Measurements from ENCODE around the gene STMND1. TPM values are rescaled to one million over a fixed set of nuclear protein-coding genes. Genes with fewer than 3 reads are reported as not detected.

The STMND1 gene
- total and polyA plus RNA-seq, 10 donors = not detected

DNA sequence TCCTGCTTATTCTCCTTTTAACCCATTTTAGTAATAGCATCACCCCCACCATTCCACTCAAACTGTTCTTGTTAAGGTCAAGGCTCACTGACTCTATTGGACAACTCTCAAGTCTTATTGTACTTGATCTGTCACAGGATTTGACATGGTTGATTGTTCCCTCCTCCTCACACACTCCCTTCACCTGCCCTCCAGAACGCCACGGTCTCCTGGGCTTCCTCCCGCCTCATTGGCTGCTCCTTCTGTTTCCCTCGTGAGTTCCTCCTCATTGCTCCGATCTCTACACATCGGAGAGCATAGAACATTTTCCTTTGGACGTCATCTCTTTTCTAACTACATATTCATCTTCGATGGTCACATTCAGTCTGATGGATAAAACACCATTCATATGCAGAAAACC, 55.1 kb downstream of the STMND1 start:
- H3K36me3 ChIP-seq = no peaks in the 10 kb centered on the region
- H3K27ac ChIP-seq = no peak overlapping the region
- H3K4me3 ChIP-seq = no peak overlapping the region
- no peaks in the 10 kb centered on the region for H3K4me1 ChIP-seq
- peaks cover 0 to 5% (median 0%) of the 10 kb centered on the region in 7 donors for H3K27me3 ChIP-seq (replicated peaks in 1 of 7)
- WGBS, 5 donors = 73 to 91% (median 78%) methylated on average over 8 of the region's 8 CpGs
- DNase-seq = no peak
- TF ChIP-seq POLR2AphosphoS5 (IDR thresholded peaks at IDR 0.05) (no peak), POLR2A (IDR thresholded peaks at IDR 0.05) (no peak), CTCF (IDR thresholded peaks at IDR 0.05 in 8 of 11, conservative IDR thresholded peaks at IDR 0.05 in 3 of 11) (no peak)
- intact Hi-C loops (cut with DNase I; ENCODE audit: low total_unique reads) = loop anchor here (5.0 to 10.0 kb wide), 3 partner anchors 425 to 958 kb away; no protein-coding TSS in a partner anchor
- H3K9me3 ChIP-seq = peaks cover 0 to 17% (median 12%) of the 10 kb centered on the region in 8 donors

DNA sequence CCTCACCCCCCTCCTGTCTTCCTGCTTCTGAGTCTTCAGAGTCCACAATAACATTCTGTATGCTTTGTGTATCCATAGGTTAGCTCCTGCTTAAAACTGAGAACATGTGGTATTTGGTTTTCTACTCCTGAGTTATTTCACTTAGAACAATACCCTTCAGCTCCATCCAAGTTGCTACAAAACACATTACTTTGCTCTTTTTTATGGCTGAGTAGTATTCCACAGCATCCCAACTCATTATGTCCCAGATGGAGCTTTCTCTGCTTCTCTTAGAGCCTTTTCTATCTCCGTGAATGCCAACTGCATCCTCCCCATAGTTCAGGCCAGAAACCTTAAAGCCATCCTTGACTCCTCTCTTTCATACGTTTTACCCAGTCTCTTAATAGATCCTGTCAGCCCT, 55.8 kb downstream of the STMND1 start:
- DNase-seq = no peak
- Histone ChIP-seq H3K27ac (no peak overlapping the region), H3K4me3 (no peak overlapping the region), H3K36me3 (no peaks in the 10 kb centered on the region), H3K4me1 (no peaks in the 10 kb centered on the region), H3K9me3 (peaks cover 0 to 11% (median 6%) of the 10 kb centered on the region in 8 donors), H3K27me3 (replicated peaks in 1 of 7) (peaks cover 0 to 5% (median 0%) of the 10 kb centered on the region in 7 donors)
- intact Hi-C loops (cut with DNase I; ENCODE audit: low total_unique reads) = loop anchor here (5.0 to 10.0 kb wide), 3 partner anchors 425 to 957 kb away; no protein-coding TSS in a partner anchor
- WGBS, 5 donors = 64 to 92% (median 75%) methylated on average over 2 of the region's 2 CpGs
- no peak for TF ChIP-seq POLR2A (IDR thresholded peaks at IDR 0.05)
- TF ChIP-seq POLR2AphosphoS5 (IDR thresholded peaks at IDR 0.05) = no peak
- TF ChIP-seq CTCF (IDR thresholded peaks at IDR 0.05 in 8 of 11, conservative IDR thresholded peaks at IDR 0.05 in 3 of 11) = no peak

GRCh38 chr6:17159240-17159639, 57.4 kb downstream of the STMND1 start:
- Histone ChIP-seq H3K4me1 (no peaks in the 10 kb centered on the region), H3K4me3 (no peak overlapping the region), H3K9me3 (no peaks in the 10 kb centered on the region), H3K36me3 (no peaks in the 10 kb centered on the region), H3K27me3 (replicated peaks in 1 of 7) (peaks cover 0 to 5% (median 0%) of the 10 kb centered on the region in 7 donors), H3K27ac (no peak overlapping the region)
- intact Hi-C loops (cut with DNase I; ENCODE audit: low total_unique reads) = loop anchor here (5.0 to 10.0 kb wide), 3 partner anchors 423 to 956 kb away; no protein-coding TSS in a partner anchor
- no peak for DNase-seq
- no peak for TF ChIP-seq CTCF (IDR thresholded peaks at IDR 0.05 in 8 of 11, conservative IDR thresholded peaks at IDR 0.05 in 3 of 11)
- no peak for TF ChIP-seq POLR2A (IDR thresholded peaks at IDR 0.05)
- no peak for TF ChIP-seq POLR2AphosphoS5 (IDR thresholded peaks at IDR 0.05)
- WGBS, 5 donors = 73 to 84% (median 80%) methylated on average over 5 of the region's 5 CpGs

DNA sequence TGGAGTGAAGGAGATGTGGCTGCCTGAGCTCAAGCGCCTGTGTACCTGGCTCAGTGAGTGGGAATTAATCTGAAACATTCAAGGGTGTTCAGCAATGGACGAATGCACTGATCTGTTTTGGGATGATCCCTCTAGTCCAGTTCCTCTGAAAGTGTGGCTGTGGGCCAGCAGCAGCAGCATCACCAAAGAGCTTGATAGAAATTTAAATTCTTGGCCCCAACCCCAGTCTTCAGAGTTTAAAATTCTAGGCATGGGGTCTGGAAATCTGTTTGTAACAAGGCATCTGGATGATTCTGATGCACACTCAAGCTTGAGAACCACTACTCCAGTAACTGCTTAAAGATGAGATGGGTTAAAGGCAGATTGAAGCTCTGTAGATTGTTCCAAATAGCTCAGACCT, 59.2 kb downstream of the STMND1 start:
- intact Hi-C loops (cut with DNase I; ENCODE audit: low total_unique reads) = no loop called here
- H3K36me3 ChIP-seq = no peaks in the 10 kb centered on the region
- peaks cover 0 to 5% (median 0%) of the 10 kb centered on the region in 7 donors for H3K27me3 ChIP-seq (replicated peaks in 1 of 7)
- H3K9me3 ChIP-seq = no peaks in the 10 kb centered on the region
- H3K27ac ChIP-seq = no peak overlapping the region
- no peak for TF ChIP-seq CTCF (IDR thresholded peaks at IDR 0.05 in 8 of 11, conservative IDR thresholded peaks at IDR 0.05 in 3 of 11)
- TF ChIP-seq POLR2AphosphoS5 (IDR thresholded peaks at IDR 0.05) = no peak
- TF ChIP-seq POLR2A (IDR thresholded peaks at IDR 0.05) = no peak
- 74 to 89% (median 82%) methylated on average over 2 of the region's 2 CpGs for WGBS, 5 donors
- no peak overlapping the region for H3K4me3 ChIP-seq
- DNase-seq = no peak
- H3K4me1 ChIP-seq = no peaks in the 10 kb centered on the region
